ENCODE measurements around the gene MPC1L.

The MPC1L gene

GRCh38 chrX:40623665-40624064 is 437 bp downstream of the MPC1L start:
- Mint-ChIP-seq H3K4me1 (no peaks in the 10 kb centered on the region), H3K36me3 (ENCODE audit: low read depth) (peaks cover 12% of the 10 kb centered on the region), H3K27me3 (ENCODE audit: low read depth) (no peaks in the 10 kb centered on the region), H3K27ac (no peak overlapping the region), H3K9me3 (peaks cover 4% of the 10 kb centered on the region), H3K4me3 (no peak overlapping the region)
- no peak for TF ChIP-seq CTCF (IDR thresholded peaks at IDR 0.05; ENCODE audit: unreplicated experiment in 3 of 3)

- peaks cover 4% of the 10 kb centered on the region for H3K9me3 Mint-ChIP-seq
- peaks cover 12% of the 10 kb centered on the region for H3K36me3 Mint-ChIP-seq (ENCODE audit: low read depth)
- H3K4me3 Mint-ChIP-seq: no peak overlapping the region
- no peak for TF ChIP-seq CTCF (IDR thresholded peaks at IDR 0.05; ENCODE audit: unreplicated experiment in 3 of 3)
- no peaks in the 10 kb centered on the region for H3K27me3 Mint-ChIP-seq (ENCODE audit: low read depth)
- H3K27ac Mint-ChIP-seq: no peak overlapping the region
- H3K4me1 Mint-ChIP-seq: no peaks in the 10 kb centered on the region
Observed at GRCh38 chrX:40625294-40625693, 2.1 kb downstream of the MPC1L start.

- Mint-ChIP-seq H3K4me3 (no peak overlapping the region), H3K27ac (no peak overlapping the region)
- no peak for TF ChIP-seq CTCF (IDR thresholded peaks at IDR 0.05; ENCODE audit: unreplicated experiment in 3 of 3)
Observed at GRCh38 chrX:40628506-40628905, 5.3 kb downstream of the MPC1L start.

DNA sequence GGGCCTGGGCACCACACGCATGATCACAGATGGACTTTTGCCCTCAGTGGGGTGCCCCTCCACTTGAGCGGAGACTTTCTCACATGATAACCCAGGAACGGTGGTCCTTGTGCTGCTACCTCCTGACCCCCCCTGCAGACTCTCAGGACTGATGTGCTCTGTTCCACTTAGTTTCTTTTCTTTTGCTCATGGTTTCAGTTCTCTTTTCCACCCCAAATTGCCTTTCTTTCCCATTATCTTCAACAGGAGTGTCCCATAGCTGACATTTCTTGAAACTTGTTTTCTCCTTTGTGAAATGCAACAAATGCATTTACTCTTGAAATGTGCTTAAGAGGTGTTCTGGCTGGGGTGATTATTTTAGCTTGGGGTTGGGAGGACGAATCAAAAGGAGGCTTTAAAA is 9.0 kb downstream of the MPC1L start:
- Mint-ChIP-seq H3K27me3 (ENCODE audit: low read depth) (no peaks in the 10 kb centered on the region), H3K27ac (no peak overlapping the region), H3K36me3 (ENCODE audit: low read depth) (peaks cover 44% of the 10 kb centered on the region), H3K4me3 (no peak overlapping the region), H3K4me1 (no peaks in the 10 kb centered on the region), H3K9me3 (no peaks in the 10 kb centered on the region)
- TF ChIP-seq CTCF (IDR thresholded peaks at IDR 0.05; ENCODE audit: unreplicated experiment in 3 of 3): no peak

More at GRCh38 chrX:40628506-40628905, 5.3 kb downstream of the MPC1L start:
- no peaks in the 10 kb centered on the region for H3K4me1 Mint-ChIP-seq
- H3K9me3 Mint-ChIP-seq: peaks cover 4% of the 10 kb centered on the region
- peaks cover 24% of the 10 kb centered on the region for H3K36me3 Mint-ChIP-seq (ENCODE audit: low read depth)
- no peaks in the 10 kb centered on the region for H3K27me3 Mint-ChIP-seq (ENCODE audit: low read depth)

- H3K4me1 Mint-ChIP-seq: no peaks in the 10 kb centered on the region
- no peaks in the 10 kb centered on the region for H3K27me3 Mint-ChIP-seq (ENCODE audit: low read depth)
- H3K36me3 Mint-ChIP-seq (ENCODE audit: low read depth): peaks cover 40% of the 10 kb centered on the region
- no peak overlapping the region for H3K4me3 Mint-ChIP-seq
- no peak for TF ChIP-seq CTCF (IDR thresholded peaks at IDR 0.05; ENCODE audit: unreplicated experiment in 3 of 3)
- H3K9me3 Mint-ChIP-seq: no peaks in the 10 kb centered on the region
- H3K27ac Mint-ChIP-seq: no peak overlapping the region
Observed at GRCh38 chrX:40637687-40638086, 14.5 kb downstream of the MPC1L start.

GRCh38 chrX:40644176-40644575 is 20.9 kb downstream of the MPC1L start:
- H3K36me3 Mint-ChIP-seq (ENCODE audit: low read depth): peaks cover 13% of the 10 kb centered on the region
- TF ChIP-seq CTCF (IDR thresholded peaks at IDR 0.05; ENCODE audit: unreplicated experiment in 3 of 3): no peak
- no peaks in the 10 kb centered on the region for H3K27me3 Mint-ChIP-seq (ENCODE audit: low read depth)
- H3K9me3 Mint-ChIP-seq: peaks cover 3% of the 10 kb centered on the region
- H3K4me1 Mint-ChIP-seq: peaks cover 23% of the 10 kb centered on the region
- H3K4me3 Mint-ChIP-seq: peak overlapping the region; percentile 63 to 80 (median 72)
- peak overlapping the region in 1 of 3 experiments; percentile 59 for H3K27ac Mint-ChIP-seq
